ENCODE results near the gene SBK1. TPM values are rescaled to one million over a fixed set of nuclear protein-coding genes. Genes with fewer than 3 reads are reported as not detected.

The SBK1 gene
- total RNA-seq, 6 donors from 2014 or later: 1.1 to 4.2 (median 2.1) TPM

GRCh38 chr16:28298511-28298878 lies 6.2 kb downstream of the SBK1 start:
- 78 to 83% methylated on average over 1 to 4 of the region's 4 CpGs for WGBS, 2 donors
- DNase-seq (peak in 1 of 2 donors; percentile 75), ATAC-seq (ENCODE audit: low FRiP score in 2 of 2) (peak; percentile 15 to 54)
- Histone ChIP-seq H3K4me3 (no peak overlapping the region), H3K27me3 (peaks cover 0 to under 1% (median 0%) of the 10 kb centered on the region in 4 donors), H3K36me3 (no peaks in the 10 kb centered on the region), H3K27ac (peak overlapping the region in 1 of 4 donors; percentile 84), H3K4me1 (peaks cover 0 to 27% (median 10%) of the 10 kb centered on the region in 4 donors), H3K9me3 (no peaks in the 10 kb centered on the region)
- TF ChIP-seq EP300 (IDR thresholded peaks at IDR 0.05): no peak
- no peak for TF ChIP-seq CTCF (IDR thresholded peaks at IDR 0.05)
- TF ChIP-seq POLR2A (IDR thresholded peaks at IDR 0.05): no peak
- no peak for TF ChIP-seq POLR2AphosphoS5 (IDR thresholded peaks at IDR 0.05)

DNA sequence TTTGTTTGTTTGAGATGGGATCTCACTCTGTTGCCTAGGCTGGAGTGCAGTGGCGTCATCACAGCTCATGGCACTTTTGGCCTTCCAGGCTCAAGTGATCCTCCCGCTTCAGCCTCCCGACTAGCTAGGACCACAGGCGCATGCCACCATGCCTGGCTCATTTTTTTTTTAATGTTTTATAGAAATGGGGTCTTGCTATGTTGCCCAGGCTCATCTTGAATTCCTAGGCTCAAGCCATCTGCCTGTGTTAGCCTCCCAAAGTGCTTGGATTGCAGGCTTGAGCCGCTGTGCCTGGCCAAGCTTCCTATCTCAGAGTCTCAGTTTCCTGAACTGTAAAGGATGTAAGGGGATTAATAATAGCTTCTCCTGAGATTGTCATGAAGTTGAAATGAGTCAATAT lies 8.0 kb downstream of the SBK1 start:
- no peaks in the 10 kb centered on the region for H3K36me3 ChIP-seq
- WGBS, 2 donors: 97 to 99% methylated on average over 5 of the region's 5 CpGs
- peaks cover 0 to 22% (median 8%) of the 10 kb centered on the region in 4 donors for H3K4me1 ChIP-seq
- no peak overlapping the region for H3K27ac ChIP-seq
- no peaks in the 10 kb centered on the region for H3K27me3 ChIP-seq
- DNase-seq: no peak
- H3K4me3 ChIP-seq: no peak overlapping the region
- no peak for ATAC-seq (ENCODE audit: low FRiP score in 2 of 2)
- no peaks in the 10 kb centered on the region for H3K9me3 ChIP-seq
- TF ChIP-seq CTCF (IDR thresholded peaks at IDR 0.05) (no peak), POLR2A (IDR thresholded peaks at IDR 0.05) (no peak), POLR2AphosphoS5 (IDR thresholded peaks at IDR 0.05) (no peak), EP300 (IDR thresholded peaks at IDR 0.05) (no peak)

DNA sequence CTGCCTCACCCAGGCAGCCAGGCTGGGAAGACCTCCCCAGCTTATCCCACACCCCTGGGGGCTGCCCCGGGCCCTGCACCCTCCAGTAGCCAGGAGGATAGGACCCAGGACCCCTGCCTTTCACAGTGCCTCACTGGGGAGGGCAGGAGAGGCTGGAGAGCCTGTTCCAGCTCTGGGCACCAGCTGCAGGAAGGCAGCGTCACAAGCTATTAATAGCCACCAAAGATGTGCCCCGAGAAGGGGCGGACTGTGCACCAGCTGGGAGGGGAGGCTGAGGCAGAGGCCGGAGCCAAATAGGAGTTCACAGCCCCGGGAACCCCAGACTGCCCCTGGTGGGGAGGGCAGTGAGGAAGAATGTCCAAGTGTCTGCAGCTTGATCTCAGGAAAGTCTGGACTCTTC lies 8.8 kb downstream of the SBK1 start:
- Histone ChIP-seq H3K4me3 (no peak overlapping the region), H3K27me3 (no peaks in the 10 kb centered on the region), H3K36me3 (no peaks in the 10 kb centered on the region), H3K27ac (no peak overlapping the region), H3K4me1 (peaks cover 0 to 22% (median 8%) of the 10 kb centered on the region in 4 donors), H3K9me3 (no peaks in the 10 kb centered on the region)
- TF ChIP-seq POLR2AphosphoS5 (IDR thresholded peaks at IDR 0.05) (no peak), EP300 (IDR thresholded peaks at IDR 0.05) (no peak), CTCF (IDR thresholded peaks at IDR 0.05) (no peak), POLR2A (IDR thresholded peaks at IDR 0.05) (no peak)
- no peak for DNase-seq
- no peak for ATAC-seq (ENCODE audit: low FRiP score in 2 of 2)
- WGBS, 2 donors: 87 to 100% methylated on average over 1 to 5 of the region's 6 CpGs

DNA sequence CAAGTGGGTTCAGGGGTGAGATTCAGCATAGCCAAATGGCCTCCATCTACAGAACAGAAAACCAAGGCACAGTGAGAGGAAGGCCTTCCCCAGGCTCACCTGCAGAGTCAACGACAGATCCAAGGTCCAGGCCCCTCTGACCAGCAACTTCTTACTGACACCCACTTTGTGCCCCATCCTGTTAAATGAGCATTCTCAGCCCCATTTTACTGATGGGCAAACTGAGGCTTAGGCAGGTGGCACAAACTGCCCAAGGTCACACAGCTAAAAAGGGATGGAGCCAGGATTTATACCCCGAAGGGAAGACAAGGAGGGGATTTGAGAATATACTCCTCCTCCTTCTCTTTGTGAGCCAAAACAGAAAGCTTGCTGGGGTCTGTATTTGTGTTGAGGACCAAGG lies 9.3 kb downstream of the SBK1 start:
- DNase-seq: no peak
- Histone ChIP-seq H3K4me1 (peaks cover 0 to 22% (median 8%) of the 10 kb centered on the region in 4 donors), H3K27me3 (no peaks in the 10 kb centered on the region), H3K9me3 (no peaks in the 10 kb centered on the region), H3K36me3 (no peaks in the 10 kb centered on the region), H3K4me3 (no peak overlapping the region), H3K27ac (no peak overlapping the region)
- WGBS, 2 donors: 77 to 87% methylated on average over 1 to 2 of the region's 2 CpGs
- no peak for ATAC-seq (ENCODE audit: low FRiP score in 2 of 2)
- TF ChIP-seq POLR2AphosphoS5 (IDR thresholded peaks at IDR 0.05): no peak
- no peak for TF ChIP-seq CTCF (IDR thresholded peaks at IDR 0.05)
- TF ChIP-seq EP300 (IDR thresholded peaks at IDR 0.05): no peak
- no peak for TF ChIP-seq POLR2A (IDR thresholded peaks at IDR 0.05)

- Histone ChIP-seq H3K4me1 (peaks cover 0 to 7% (median 1%) of the 10 kb centered on the region in 4 donors), H3K27ac (no peak overlapping the region), H3K36me3 (no peaks in the 10 kb centered on the region), H3K27me3 (no peaks in the 10 kb centered on the region), H3K4me3 (no peak overlapping the region), H3K9me3 (no peaks in the 10 kb centered on the region)
- no peak for ATAC-seq (ENCODE audit: low FRiP score in 2 of 2)
- DNase-seq: no peak
- TF ChIP-seq POLR2AphosphoS5 (IDR thresholded peaks at IDR 0.05): no peak
- no peak for TF ChIP-seq POLR2A (IDR thresholded peaks at IDR 0.05)
- no peak for TF ChIP-seq CTCF (IDR thresholded peaks at IDR 0.05)
- TF ChIP-seq EP300 (IDR thresholded peaks at IDR 0.05): no peak
These were observed 10.8 kb downstream of the SBK1 start for GRCh38 chr16:28303132-28303531.

Data from upper lobe of left lung (tissue), 6 donors.